G401.6 (cell line): Measurements from ENCODE around the gene HSD3B2.

Experiments used
- FAIRE-seq: peaks from 2 replicates; lab custom pipeline; 2012; peaks lifted over from hg19 to GRCh38; lab: Jason Lieb, UNC

Gene HSD3B2

DNA sequence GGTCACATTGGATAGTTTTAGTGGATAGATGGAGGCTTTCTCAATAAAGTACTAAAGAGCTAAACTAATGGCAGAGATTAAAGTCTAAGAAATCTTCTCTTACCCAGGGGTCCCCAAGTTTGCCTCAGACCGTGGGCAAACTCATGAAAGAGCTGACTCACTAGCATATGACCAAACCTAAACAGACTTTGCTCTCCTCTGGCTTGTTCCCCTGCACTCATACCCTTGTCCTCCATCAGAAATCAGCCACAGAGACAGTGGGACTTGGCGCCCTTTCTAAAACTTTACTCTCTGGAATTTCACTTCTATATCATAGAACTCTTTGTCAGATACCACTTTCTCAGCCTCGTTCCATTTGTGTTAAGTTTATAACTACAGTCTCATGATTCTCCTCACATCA, 17.0 kb upstream of the HSD3B2 start:
- no peak for FAIRE-seq

DNA sequence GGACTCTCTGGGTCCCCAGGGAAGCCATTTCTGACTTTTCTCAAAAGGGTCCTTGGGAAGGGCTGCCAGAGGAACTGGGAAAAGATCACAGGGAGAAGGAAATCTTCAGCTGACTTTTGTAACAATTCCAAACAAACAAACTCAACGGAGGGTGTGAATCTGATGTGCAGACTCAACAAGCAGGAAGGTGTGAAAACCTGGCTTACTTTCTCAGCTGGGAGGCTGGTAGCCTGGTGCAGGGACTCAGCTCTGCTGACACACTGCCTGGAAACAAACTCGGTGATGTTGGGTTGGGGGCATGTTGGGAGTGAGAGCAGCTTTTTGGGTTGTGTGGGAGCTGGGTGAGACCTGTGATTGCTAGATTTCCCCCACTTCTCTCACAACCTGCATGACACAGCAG, 10.2 kb upstream of the HSD3B2 start:
- FAIRE-seq: no peak

DNA sequence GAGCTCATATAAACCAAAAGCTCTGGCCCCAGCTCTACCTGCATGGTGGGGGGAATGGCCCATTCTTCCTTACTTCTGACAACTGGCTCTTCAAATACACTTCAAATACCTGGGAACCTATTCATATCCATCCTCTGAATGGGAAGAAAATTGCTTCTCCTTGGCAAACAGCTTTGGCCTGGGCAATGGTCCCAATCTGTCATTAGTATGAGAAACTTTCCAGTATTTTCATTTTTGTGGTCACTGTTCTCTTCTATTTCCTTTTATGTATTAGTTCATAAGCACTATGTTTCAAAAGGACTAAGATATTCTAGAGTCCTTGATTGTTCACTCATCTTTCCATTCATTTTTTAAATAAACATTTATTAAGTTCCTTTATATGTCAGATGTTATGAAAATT, 5.2 kb upstream of the HSD3B2 start:
- no peak for FAIRE-seq

DNA sequence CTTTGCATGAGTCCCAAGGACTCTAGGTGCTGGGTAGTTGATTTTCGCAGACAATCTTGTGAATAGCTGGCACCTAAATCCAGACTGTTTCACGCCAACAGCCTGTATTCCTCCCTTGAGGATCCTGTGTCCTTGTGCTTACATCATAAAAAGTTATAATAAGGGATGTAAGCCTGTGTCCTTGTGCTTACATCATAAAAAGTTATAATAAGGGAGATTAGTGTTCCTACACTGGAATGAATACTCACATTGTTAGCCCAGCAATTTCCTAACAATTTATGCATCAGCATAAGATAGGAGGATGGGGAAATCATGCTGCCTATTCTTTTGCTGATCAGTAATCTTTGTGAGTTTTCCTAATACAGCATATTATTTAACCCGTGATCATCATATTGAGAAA, 4.0 kb upstream of the HSD3B2 start:
- no peak for FAIRE-seq

DNA sequence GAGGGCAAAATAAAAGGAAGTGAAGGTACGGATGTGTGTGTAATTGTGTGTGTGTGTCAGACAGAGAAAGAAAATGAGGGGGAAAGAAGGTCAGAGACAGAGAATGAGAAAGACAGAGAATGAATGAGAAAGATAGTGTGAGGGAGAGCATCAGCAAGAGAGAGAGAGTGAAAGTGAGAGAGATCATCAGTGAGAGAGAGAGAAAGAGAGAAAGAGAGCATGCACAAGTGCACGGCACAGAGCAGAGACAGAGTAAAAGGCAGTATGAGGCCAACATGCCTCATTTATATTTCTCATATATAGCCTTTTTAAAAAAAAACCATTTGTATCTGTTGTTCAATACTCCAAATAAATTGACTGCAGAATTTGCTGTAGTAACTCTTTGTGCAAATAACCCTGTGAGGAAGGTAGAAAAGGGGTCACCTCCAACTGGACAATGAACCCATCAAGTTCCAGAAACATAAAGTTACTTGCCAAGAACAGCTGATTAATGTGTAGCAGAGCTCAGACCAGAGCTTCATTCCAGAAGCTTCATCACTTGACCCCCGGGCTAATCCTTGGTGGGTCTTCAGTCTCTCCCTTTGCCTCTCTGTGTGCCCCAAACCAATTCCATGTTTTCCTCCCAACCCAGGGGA, 1.2 kb downstream of the HSD3B2 start:
- no peak for FAIRE-seq

DNA sequence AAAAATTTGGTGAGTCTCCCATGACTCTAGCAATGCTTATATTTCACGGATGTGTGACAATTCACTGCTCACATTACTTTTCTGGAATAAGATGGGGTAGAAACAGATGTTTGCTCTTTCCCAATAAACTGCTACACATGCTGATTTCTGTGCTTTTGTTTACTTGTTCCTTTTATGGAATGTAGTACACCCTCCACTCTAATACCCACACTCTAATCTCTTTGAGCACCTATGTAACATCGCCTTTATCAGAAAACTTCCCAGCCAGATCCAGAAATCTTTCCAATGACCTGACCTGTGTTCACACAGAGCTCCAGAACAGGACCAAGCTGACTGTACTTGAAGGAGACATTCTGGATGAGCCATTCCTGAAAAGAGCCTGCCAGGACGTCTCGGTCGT, 4.2 kb downstream of the HSD3B2 start:
- no peak for FAIRE-seq

DNA sequence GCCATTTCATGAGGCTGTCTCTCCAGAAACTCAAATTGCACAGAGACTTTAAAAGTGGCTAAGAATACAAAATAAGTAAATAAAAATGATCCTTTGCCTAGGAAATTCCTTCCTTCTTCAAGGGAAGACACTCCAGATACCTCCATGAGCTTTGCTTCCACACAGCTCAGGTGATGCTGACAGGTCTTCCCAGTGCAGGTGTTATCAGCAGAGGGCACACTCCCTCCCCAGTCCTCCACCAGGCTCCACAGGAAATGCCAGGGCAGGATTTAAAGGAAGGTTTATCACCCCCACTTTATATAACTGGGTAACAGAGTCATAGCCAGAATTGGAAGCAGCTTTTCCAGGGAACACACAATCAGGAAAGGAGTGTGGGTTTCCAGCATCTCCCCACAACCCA, 5.7 kb downstream of the HSD3B2 start:
- no peak for FAIRE-seq

DNA sequence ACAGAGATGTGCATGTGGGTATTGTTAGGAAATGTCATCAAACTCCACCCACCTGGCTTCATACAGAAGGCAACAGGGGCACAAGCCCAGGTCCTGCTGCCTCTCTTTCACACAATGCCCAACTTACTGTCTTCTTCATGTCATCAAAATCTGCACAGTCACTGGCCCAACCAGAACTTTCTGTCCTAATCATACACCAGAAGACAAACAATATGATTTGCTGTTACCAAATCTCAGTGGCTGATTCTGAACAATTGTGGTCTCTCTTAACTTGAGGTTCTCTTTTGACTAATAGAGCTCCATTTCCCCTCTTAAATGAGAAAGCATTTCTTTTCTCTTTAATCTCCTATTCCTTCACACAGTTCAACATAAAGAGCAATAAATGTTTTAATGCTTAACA, 7.7 kb downstream of the HSD3B2 start:
- FAIRE-seq: no peak

DNA sequence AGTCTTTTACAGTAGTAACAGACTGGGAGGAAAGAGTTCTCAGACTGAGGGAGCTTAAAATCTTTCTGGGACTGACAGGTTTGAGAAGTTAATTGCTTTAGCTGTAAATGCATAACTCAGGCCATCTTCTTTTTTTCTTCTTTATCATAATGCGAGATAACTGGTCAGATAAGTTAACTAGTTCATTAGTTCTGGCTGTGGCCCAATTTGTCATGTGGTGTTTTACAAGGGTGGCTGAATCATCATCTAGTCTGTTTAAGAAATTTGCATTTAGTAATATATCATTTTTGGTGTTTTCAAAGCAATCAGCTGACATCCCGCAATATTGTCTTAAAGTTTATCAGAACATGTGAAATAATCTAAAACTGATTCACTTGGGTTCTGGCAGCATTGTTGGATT, 14.0 kb downstream of the HSD3B2 start:
- FAIRE-seq: no peak

DNA sequence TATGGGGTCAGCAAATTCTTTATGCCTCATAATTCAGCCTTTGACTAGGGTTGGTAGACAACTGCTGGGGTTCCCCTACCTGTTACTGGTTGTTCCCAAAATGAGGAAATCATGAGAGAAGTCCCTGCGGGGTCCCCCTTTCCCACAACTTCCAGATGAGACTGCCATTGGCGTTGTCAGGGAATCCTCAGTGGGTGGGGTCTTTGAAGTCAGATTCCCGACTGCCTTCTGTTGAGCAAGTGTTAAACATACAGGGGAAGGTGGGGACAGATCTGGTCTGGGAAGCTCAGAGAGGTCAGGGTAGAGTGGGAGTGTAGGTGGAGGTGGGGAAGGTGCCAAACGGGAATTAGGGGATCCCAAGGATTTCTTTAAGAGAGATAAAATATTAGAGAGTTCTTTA, 14.7 kb downstream of the HSD3B2 start:
- FAIRE-seq: no peak

DNA sequence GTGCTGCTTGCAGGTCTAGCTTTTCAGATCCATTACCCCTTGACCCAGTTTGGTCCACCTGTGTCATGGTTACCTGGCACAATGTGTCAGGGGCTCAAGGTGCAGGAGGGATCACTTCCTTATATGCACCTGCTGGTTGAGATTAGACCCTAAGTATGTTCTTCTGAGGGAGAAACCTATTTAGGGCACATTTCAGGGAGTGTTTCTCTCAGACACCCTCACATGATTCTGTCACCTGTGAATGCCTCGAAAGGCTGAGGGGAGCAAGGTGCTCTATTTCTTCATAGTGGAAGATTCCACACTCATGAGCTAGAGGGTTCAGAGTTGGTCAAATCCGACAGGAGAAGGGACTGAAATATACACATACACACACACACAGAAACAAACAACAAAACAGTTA, 15.5 kb downstream of the HSD3B2 start:
- no peak for FAIRE-seq

DNA sequence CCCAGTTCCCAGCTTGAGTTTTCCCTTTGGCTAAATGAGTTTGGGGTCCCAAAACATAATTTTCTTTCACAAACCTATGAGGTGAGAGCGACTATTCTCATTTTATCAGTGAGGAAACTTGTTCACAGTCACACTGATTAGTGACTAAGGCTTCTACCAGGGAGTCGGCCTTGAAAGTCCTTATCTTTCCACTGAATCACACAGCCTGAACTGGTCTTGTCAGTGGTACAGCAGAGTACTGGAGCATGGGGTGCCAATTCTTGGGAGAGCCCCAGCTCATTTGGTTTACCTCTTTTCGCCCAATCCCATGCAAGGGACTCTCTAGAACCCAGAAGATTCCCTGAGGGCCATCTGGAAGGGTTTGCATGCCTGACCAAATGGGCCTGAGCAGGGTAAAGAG, 16.9 kb downstream of the HSD3B2 start:
- FAIRE-seq: no peak

DNA sequence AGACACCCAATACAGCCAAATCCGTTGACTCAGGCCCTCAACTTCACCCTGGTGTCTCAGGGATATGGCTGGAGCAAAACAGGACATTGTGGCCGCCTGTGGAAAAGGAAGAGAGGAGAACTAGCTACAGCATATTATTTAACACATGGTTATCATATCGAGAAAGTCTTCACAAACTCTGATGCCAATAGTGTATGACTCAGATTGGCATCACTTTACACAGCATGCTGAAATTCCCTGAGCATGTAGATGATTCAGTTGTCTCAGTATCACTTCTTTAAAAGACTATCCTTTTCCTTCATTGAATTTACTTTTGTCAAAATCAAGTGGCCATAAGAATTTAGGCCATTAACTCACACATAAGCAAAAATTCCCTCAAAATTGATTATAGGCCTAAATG, 20.1 kb downstream of the HSD3B2 start:
- no peak for FAIRE-seq

DNA sequence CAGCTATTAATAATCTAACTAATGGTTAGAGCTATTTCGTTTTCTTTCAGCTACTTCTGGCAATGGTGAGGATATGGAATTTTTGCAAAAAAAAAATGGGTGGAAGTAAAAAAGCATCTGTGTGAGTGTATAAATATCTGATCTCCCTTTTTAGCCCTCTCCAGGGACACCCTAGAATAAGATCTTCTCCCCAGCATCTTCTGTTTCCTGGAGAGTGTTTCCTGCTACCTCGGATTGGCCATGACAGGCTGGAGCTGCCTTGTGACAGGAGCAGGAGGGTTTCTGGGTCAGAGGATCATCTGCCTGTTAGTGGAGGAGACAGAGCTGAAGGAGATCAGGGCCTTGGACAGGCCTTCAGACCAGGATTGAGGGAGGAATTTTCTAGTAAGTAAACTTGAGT, 23.8 kb downstream of the HSD3B2 start:
- FAIRE-seq: no peak

DNA sequence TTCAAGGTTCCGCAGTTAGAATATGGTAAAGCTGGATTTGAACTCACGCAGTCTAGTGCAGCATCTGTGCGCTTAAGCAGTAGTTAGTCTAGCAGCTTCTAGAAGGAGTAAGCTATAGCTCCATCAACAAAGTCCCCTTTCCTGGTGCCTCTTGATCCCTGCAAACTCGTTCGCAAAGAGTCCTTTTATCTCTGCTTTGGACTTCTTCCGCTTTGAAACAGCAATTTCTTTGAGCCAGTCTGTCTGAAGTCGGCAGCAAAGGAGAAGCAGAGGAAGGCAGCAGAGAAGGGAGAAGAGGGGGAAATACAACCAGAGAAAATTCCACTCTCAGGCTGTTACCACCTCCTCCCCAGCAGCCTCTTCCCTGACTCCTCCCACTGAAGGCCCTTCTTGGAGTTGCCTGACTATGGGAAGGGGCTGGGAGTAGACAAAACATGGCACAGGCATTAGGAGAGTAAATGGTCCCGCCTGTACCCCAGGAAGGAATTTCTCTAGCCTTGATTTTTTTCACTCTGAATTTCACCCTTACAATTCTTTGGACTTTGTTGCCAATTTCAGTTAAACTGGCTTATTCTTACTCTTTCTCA, 25.9 kb downstream of the HSD3B2 start:
- no peak for FAIRE-seq

DNA sequence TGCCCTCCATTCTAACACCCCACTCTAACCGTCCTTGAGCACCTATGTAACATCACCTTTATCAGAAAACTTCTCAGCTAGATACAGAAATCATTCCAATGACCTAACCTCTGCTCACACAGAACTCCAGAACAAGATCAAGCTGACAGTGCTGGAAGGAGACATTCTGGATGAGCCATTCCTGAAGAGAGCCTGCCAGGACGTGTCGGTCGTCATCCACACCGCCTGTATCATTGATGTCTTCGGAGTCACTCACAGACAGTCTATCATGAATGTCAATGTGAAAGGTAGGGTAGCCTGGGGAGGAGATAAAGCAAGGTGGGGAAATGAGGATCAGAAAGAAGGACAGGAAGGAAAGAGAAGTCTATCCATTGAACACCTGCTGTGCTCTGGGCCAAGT, 27.8 kb downstream of the HSD3B2 start:
- FAIRE-seq: no peak

DNA sequence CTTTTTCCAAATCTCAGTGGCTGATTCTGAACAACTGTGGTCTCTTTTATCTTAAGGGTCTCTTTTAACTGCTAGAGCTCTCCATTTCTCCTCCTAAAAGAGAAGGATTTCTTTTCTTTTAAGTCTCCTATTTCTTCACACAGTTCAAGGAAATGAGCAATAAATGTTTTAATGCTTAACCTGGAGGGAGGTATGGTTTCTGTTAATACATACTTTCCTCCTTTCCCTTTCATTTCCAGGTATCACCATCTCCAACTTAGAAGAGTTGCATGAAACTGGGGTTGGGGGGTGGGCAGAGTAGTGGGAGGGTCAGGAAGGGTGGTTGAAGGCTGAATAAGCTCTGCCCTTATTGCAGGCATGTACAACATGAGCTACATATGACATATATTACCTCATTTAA, 31.4 kb downstream of the HSD3B2 start:
- no peak for FAIRE-seq

DNA sequence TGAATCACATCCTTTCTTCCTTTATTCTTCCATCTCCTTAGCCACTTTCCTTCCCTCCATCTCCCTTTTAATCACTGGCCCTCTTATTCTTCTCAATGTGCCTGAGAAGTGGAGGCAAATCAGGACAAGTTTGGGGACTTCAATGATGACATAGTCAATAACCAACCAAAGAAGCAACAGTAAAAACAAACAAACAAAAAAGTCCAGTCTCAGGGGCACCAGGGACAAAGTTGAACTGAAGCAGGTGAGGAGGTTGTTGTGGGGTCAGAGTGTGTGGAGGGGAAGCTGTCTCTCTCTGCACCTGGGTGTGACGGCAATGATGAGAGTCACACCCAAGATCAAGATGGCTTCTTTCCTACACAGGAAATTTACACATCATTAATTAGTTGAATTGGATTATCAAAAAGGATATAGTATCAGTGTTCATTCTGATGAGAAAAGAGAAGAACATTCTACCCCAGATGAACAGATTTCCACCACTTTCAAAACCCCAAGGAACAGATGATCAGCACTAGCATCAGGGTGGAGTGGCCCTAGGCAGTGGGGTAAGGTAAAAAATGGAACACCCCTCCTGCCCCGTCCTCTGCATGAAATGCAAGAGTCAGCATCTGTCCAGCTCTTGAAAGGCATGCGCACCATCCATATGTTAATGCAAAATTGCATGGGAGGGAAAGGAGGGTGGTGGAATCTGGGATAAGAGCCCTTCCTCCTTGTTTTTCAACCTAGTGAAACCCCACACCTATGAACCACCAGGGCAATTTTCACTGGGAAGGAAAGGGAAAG, 32.6 kb downstream of the HSD3B2 start:
- FAIRE-seq: no peak

DNA sequence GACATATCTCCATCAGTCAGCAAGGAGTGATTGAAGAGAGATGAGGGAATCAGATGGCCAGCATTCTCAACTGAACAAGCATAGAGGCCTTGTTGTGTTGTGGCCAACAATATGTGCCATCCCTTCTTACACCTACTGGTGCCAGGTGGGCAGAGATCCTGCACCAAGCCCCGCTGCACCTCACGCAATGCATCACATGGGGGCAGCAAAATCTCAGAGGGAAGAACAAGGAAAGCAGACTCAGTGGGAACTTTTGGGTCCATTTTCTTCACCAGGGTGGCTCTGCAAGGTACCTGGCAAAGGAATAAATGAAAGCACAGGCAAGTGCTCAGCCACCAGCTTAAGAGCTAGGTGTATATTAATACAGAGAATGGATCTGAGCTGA, 33.2 kb downstream of the HSD3B2 start:
- FAIRE-seq: no peak

DNA sequence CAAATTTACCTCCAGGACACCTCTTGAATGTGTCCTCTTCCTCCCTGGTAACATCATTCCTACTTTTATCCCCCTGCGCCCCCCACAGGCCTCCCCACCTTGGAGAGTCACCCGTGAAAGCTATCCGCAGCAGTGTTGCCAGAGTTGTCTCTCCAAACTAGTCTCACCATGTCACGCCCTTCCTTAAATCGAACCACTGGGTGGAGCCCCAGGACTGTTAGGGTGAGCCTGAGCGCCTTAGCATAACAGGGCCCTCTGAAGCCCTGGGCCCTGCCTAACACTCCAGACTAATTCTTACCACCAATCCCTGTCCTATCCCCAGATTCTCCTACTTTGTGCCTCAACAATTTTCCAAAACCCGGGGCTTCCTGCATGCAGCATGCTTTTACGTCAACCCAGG, 35.0 kb downstream of the HSD3B2 start:
- no peak for FAIRE-seq

DNA sequence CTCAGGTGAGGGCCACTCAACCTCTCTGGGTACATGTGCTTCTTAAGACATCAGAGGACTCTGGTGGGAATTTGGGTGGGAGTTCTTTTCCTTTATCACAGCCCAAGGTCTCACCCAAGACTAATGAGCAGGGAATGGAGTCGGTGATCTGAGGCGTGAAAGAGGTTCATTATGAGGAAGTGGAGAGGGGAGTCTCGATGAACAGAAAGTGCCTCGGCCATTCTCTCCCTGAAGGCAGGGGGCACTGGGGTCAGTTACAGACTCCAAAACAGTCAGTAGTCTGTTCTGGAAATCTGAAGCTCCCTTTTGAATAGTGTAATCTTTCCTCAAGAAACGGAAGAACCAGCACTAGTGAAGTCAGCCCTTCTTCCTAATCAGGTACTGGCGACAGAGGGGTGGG, 36.2 kb downstream of the HSD3B2 start:
- no peak for FAIRE-seq

DNA sequence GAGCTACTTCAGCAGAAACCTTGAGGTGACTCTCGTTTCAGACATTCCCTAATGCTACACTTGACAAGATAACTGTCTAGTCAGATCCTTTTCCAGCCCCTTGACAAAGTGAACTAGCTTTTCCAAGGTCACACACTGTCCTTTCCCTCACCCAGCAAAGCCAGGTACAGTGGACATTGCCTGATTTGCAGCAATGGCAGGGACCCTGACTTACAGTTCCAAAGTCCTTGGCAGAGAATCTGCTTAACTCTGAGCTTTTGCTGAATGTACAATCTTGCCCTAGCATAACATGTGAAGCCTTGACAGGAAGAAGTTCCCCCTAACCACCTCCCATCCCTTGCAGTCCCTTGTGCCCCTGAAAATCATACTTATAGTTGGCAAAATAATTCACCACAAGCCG, 37.1 kb downstream of the HSD3B2 start:
- FAIRE-seq: no peak

DNA sequence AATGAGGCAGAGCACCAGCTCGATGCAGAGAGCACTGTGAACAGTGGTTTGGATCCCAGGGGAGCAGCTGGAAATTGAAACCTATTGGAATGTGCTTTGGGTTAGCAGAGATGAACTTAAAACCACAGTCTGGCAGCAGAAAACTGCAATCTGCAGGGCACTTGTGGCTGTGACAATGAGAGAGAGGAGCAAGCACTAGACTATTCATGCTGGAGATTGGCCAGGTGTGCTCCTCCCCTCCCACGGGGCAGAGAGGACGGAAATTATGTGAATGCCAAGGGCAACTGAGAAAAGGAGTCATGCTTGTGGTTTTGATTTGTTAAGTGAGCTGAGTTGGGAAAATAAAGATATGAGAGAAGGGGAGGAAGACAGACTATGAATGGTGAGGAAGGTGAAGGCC, 38.1 kb downstream of the HSD3B2 start:
- no peak for FAIRE-seq

DNA sequence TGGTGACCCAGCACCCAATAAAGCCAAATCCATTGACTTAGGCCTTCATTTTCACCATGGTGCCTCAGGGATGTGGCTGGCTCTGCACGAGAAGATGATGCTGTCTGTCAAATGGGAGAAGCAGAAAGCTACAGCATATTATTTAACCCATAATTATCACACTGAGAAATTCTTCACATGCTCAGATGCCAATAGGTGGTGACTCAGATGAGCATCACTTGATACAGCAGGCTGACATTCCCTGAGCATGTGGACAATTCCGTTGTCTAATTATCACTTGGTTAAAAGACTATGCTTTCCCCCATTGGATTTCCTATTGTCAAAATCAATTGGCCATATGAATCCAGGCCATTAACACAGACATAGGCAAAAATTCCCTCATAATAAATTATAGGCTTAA, 48.0 kb downstream of the HSD3B2 start:
- no peak for FAIRE-seq
